Loucy (cell line): Measurements from ENCODE around the gene ATP6V0E2.

Experiments used
- H2AFZ ChIP-seq: fragments of 200-600 bp; sonication (generic); 2 replicates; pipeline ENCODE4 v1.6.0; 2016; ENCODE audit warnings: antibody characterized with exemption, mild to moderate bottlenecking, low read length, moderate library complexity
- H3F3A ChIP-seq: fragments of 200-600 bp; 2 replicates; pipeline ENCODE4 v1.6.0; 2016; ENCODE audit warnings: antibody characterized with exemption, low read depth, mild to moderate bottlenecking
- H3K27me3 ChIP-seq: fragments of 200-600 bp; sonication (generic); 2 replicates; pipeline ENCODE4 v1.6.1; 2014; ENCODE audit warnings: low read length, mild to moderate bottlenecking; ENCODE audit not compliant: insufficient read depth, poor library complexity, severe bottlenecking
- H3K36me3 ChIP-seq: fragments of 200-600 bp; sonication (generic); 2 replicates; pipeline ENCODE4 v1.6.1; 2016; ENCODE audit warnings: low read length; ENCODE audit not compliant: insufficient read depth
- H3K4me1 ChIP-seq: fragments of 200-600 bp; sonication (generic); 2 replicates; pipeline ENCODE4 v1.5.1; 2014; ENCODE audit warnings: low read length, mild to moderate bottlenecking; ENCODE audit not compliant: insufficient read depth, poor library complexity, severe bottlenecking
- H3K4me2 ChIP-seq: fragments of 200-600 bp; sonication (generic); 2 replicates; pipeline ENCODE4 v1.6.0; 2014; ENCODE audit warnings: antibody characterized with exemption, low read length, low read depth, mild to moderate bottlenecking; ENCODE audit not compliant: poor library complexity, severe bottlenecking
- H3K4me3 ChIP-seq: fragments of 200-600 bp; sonication (generic); 2 replicates; pipeline ENCODE4 v1.5.1; 2014; ENCODE audit warnings: low read length, mild to moderate bottlenecking, mixed read lengths; ENCODE audit not compliant: poor library complexity, severe bottlenecking
- H3K79me2 ChIP-seq: fragments of 200-600 bp; sonication (generic); 2 replicates; pipeline ENCODE4 v1.6.1; 2014; ENCODE audit warnings: low read length; ENCODE audit not compliant: insufficient read depth
- H3K9ac ChIP-seq: fragments of 200-600 bp; sonication (generic); 2 replicates; pipeline ENCODE4 v1.6.0; 2014; ENCODE audit warnings: mild to moderate bottlenecking, low read depth, low read length, moderate library complexity; ENCODE audit not compliant: poor library complexity, severe bottlenecking
- H3K9me2 ChIP-seq: fragments of 200-600 bp; sonication (generic); replicated peaks from 2 replicates; pipeline ENCODE4 v1.6.1; 2016; ENCODE audit warnings: low read depth, low read length, mixed read lengths
- H3K9me3 ChIP-seq: fragments of 200-600 bp; sonication (generic); 2 replicates; pipeline ENCODE4 v1.6.1; 2014; ENCODE audit warnings: mild to moderate bottlenecking, antibody characterized with exemption, low read length, low read depth; ENCODE audit not compliant: insufficient read depth
- H4K20me1 ChIP-seq: fragments of 200-600 bp; sonication (generic); 2 replicates; pipeline ENCODE4 v1.6.0; 2014; ENCODE audit warnings: antibody characterized with exemption, low read length, mild to moderate bottlenecking; ENCODE audit not compliant: insufficient read depth, poor library complexity, severe bottlenecking
- EZH2phosphoT487 ChIP-seq: fragments of 200-600 bp; IDR thresholded peaks from 2 replicates; pipeline ENCODE4 v1.6.1; 2018; ENCODE audit warnings: antibody characterized with exemption, mild to moderate bottlenecking, moderate library complexity, borderline replicate concordance
- TF ChIP-seq, protein P1 (sequence below): fragments of 200-600 bp; sonication (generic); conservative IDR thresholded peaks from 2 replicates; pipeline ENCODE4 v1.5.1; 2014; ENCODE audit warnings: mild to moderate bottlenecking, antibody characterized with exemption, low read length

The ATP6V0E2 gene

GRCh38 chr7:149874644-149875028, 867 bp downstream of the ATP6V0E2 start:
- Histone ChIP-seq H2AFZ (no peak overlapping the region), H3K4me1 (peaks cover 44% of the 10 kb centered on the region), H3K79me2 (peaks cover 17% of the 10 kb centered on the region; the same call in 1 of the 2 replicates), H3K27me3 (no peaks in the 10 kb centered on the region), H3K4me3 (peak overlapping the region; percentile 84), H3K36me3 (no peaks in the 10 kb centered on the region), H3K9me2 (no peaks in the 10 kb centered on the region), H3K4me2 (peak overlapping the region; percentile 86), H3K9me3 (no peaks in the 10 kb centered on the region), H3F3A (peaks cover 6% of the 10 kb centered on the region), H3K9ac (peak overlapping the region; percentile 72), H4K20me1 (peaks cover 2% of the 10 kb centered on the region)
- TF ChIP-seq, protein P1, sequence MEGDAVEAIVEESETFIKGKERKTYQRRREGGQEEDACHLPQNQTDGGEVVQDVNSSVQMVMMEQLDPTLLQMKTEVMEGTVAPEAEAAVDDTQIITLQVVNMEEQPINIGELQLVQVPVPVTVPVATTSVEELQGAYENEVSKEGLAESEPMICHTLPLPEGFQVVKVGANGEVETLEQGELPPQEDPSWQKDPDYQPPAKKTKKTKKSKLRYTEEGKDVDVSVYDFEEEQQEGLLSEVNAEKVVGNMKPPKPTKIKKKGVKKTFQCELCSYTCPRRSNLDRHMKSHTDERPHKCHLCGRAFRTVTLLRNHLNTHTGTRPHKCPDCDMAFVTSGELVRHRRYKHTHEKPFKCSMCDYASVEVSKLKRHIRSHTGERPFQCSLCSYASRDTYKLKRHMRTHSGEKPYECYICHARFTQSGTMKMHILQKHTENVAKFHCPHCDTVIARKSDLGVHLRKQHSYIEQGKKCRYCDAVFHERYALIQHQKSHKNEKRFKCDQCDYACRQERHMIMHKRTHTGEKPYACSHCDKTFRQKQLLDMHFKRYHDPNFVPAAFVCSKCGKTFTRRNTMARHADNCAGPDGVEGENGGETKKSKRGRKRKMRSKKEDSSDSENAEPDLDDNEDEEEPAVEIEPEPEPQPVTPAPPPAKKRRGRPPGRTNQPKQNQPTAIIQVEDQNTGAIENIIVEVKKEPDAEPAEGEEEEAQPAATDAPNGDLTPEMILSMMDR = no peak
- no peak for TF ChIP-seq EZH2phosphoT487

GRCh38 chr7:149875396-149875795, 1.6 kb downstream of the ATP6V0E2 start:
- TF ChIP-seq, protein P1 = no peak
- no peak for TF ChIP-seq EZH2phosphoT487
- H3K4me1 ChIP-seq = peaks cover 39% of the 10 kb centered on the region
- peak overlapping the region; percentile 86 for H3K4me2 ChIP-seq
- H3K9me3 ChIP-seq = no peaks in the 10 kb centered on the region
- no peak overlapping the region for H2AFZ ChIP-seq
- peaks cover 2% of the 10 kb centered on the region for H4K20me1 ChIP-seq
- no peaks in the 10 kb centered on the region for H3K27me3 ChIP-seq
- H3K4me3 ChIP-seq = peak overlapping the region; percentile 84
- peaks cover 17% of the 10 kb centered on the region; the same call in 1 of the 2 replicates for H3K79me2 ChIP-seq
- peaks cover 2% of the 10 kb centered on the region for H3F3A ChIP-seq
- peak overlapping the region; percentile 72 for H3K9ac ChIP-seq
- H3K36me3 ChIP-seq = no peaks in the 10 kb centered on the region
- no peaks in the 10 kb centered on the region for H3K9me2 ChIP-seq

DNA sequence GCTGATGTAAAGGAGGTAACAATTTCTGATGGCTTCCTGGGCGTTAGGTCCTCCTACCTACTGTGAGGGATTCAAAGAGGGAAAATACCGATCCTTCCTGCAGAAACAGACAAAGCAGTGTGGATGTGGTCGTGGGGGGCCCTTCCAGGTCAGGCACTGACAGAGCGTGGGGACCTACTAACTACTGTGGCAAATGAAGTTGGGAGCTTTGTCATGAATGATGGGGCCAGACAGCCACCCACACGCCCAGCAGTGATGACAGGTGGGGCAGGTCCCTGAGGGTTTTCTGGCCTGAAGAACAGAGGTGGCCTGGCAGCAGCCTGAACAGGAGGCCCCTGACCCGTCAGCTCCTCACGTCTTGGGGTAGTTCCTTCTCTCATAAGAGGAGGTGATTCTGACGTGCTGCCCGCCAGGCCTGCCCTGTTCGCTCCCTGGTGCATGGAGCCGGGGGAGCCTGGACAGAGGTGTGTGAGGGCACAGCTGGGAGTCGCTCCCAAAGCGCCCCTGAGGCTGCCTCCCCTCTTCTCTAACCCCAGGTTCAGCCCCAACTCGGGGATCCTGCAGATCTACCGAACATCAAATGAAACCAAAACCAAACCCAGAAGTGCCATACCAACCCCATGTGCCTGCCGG, 4.2 kb downstream of the ATP6V0E2 start:
- H3K4me2 ChIP-seq = no peak overlapping the region
- H3K4me1 ChIP-seq = peaks cover 25% of the 10 kb centered on the region
- no peaks in the 10 kb centered on the region for H3K27me3 ChIP-seq
- no peaks in the 10 kb centered on the region for H3K36me3 ChIP-seq
- no peaks in the 10 kb centered on the region for H3K9me2 ChIP-seq
- H2AFZ ChIP-seq = no peak overlapping the region
- H3K4me3 ChIP-seq = no peak overlapping the region
- no peaks in the 10 kb centered on the region for H3F3A ChIP-seq
- H4K20me1 ChIP-seq = peaks cover 2% of the 10 kb centered on the region
- peaks cover 17% of the 10 kb centered on the region; the same call in 1 of the 2 replicates for H3K79me2 ChIP-seq
- H3K9ac ChIP-seq = no peak overlapping the region
- TF ChIP-seq, protein P1 = no peak
- TF ChIP-seq EZH2phosphoT487 = no peak
- no peaks in the 10 kb centered on the region for H3K9me3 ChIP-seq
